Measurements from ENCODE around the gene FTCDNL1.

FTCDNL1 gene

GRCh38 chr2:199841409-199841808 is 9.6 kb downstream of the FTCDNL1 start:
- no peak for TF ChIP-seq CTCF (conservative IDR thresholded peaks at IDR 0.05)
- H3K27ac ChIP-seq = no peak overlapping the region

GRCh38 chr2:199838399-199838798 is 12.6 kb downstream of the FTCDNL1 start:
- no peak for TF ChIP-seq CTCF (conservative IDR thresholded peaks at IDR 0.05)
- no peak overlapping the region for H3K27ac ChIP-seq

GRCh38 chr2:199836943-199837342 is 14.0 kb downstream of the FTCDNL1 start:
- no peak overlapping the region for H3K27ac ChIP-seq
- no peak for TF ChIP-seq CTCF (conservative IDR thresholded peaks at IDR 0.05)

GRCh38 chr2:199833525-199833924 is 17.5 kb downstream of the FTCDNL1 start:
- no peak for TF ChIP-seq CTCF (conservative IDR thresholded peaks at IDR 0.05)

GRCh38 chr2:199830531-199830930 is 20.5 kb downstream of the FTCDNL1 start:
- no peak overlapping the region for H3K27ac ChIP-seq
- TF ChIP-seq CTCF (conservative IDR thresholded peaks at IDR 0.05) = no peak

More at GRCh38 chr2:199833525-199833924, 17.5 kb downstream of the FTCDNL1 start:
- peak overlapping the region; percentile 59 for H3K27ac ChIP-seq

GRCh38 chr2:199829628-199830027 is 21.4 kb downstream of the FTCDNL1 start:
- no peak for TF ChIP-seq CTCF (conservative IDR thresholded peaks at IDR 0.05)
- no peak overlapping the region for H3K27ac ChIP-seq

GRCh38 chr2:199819746-199820145 is 31.2 kb downstream of the FTCDNL1 start:
- TF ChIP-seq CTCF (conservative IDR thresholded peaks at IDR 0.05) = no peak
- H3K27ac ChIP-seq = no peak overlapping the region

- H3K27ac ChIP-seq = no peak overlapping the region
- TF ChIP-seq CTCF (conservative IDR thresholded peaks at IDR 0.05) = no peak
These were observed 32.2 kb downstream of the FTCDNL1 start for GRCh38 chr2:199818754-199819153.
